ENCODE data around the gene TMEFF2.

The TMEFF2 gene

DNA sequence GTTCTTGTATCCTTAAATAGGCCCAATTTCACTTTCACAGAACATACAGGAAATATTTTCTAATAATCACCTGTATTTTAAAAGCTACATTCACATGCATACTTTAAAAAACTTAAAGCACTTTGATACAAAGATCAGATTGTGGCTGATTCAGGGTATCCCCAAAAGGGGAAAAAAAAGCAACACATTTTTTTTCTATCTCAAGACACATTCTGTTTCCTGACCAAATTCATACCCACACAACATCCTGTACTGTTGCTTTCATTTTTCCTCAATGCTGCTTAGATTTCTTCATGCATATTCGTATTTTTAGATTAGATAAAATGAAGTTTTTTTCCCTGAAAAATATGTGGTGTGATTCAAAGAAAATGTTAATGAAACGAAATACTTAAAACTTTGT lies 122.5 kb downstream of the TMEFF2 start:
- Mint-ChIP-seq H3K36me3 (no peaks in the 10 kb centered on the region), H3K9me3 (no peaks in the 10 kb centered on the region), H3K27ac (no peak overlapping the region), H3K27me3 (peaks cover 2% of the 10 kb centered on the region), H3K4me1 (peaks cover 23% of the 10 kb centered on the region), H3K4me3 (no peak overlapping the region)

DNA sequence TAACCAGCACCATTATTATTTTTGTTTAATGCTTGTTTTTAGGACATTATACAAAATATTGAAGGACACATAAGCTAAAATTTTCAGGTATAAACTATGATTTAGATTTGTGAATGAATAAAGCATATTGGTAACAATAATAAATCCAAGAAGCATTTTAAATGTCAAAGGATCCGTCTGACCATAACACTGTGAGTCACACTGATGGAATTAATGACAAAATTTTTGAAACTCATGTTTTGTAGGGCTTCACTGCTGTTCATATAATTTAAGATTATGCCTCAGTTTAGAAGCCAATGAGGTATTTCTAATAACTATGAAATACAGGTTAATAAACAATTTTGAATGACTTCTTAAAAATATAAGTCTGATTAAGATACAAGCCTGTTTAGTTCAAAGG lies 124.6 kb downstream of the TMEFF2 start:
- H3K4me3 Mint-ChIP-seq: no peak overlapping the region
- no peaks in the 10 kb centered on the region for H3K9me3 Mint-ChIP-seq
- no peak overlapping the region for H3K27ac Mint-ChIP-seq
- peaks cover 16% of the 10 kb centered on the region for H3K4me1 Mint-ChIP-seq
- peaks cover 6% of the 10 kb centered on the region for H3K27me3 Mint-ChIP-seq
- H3K36me3 Mint-ChIP-seq: no peaks in the 10 kb centered on the region

DNA sequence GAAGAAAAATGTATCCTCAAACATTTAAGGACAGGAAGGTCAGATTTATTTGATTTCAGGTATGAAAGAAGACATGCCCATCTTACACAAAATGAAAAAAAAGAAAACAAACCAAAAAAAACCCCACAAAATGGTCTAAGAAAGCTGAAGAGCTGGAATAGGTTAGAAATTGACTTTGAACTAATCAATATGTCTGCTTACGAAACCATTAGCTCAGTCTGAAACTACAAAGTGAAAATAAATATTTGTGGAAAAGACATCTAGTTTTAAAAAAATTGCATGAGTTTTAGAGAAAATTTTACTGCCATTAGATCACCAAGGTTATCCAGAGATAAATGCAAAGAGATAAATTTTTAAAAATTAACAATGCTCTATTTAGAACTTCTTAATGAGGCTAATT lies 125.3 kb downstream of the TMEFF2 start:
- no peaks in the 10 kb centered on the region for H3K36me3 Mint-ChIP-seq
- H3K27me3 Mint-ChIP-seq: peaks cover 10% of the 10 kb centered on the region
- H3K4me1 Mint-ChIP-seq: peaks cover 16% of the 10 kb centered on the region
- H3K4me3 Mint-ChIP-seq: no peak overlapping the region
- no peaks in the 10 kb centered on the region for H3K9me3 Mint-ChIP-seq
- H3K27ac Mint-ChIP-seq: no peak overlapping the region

DNA sequence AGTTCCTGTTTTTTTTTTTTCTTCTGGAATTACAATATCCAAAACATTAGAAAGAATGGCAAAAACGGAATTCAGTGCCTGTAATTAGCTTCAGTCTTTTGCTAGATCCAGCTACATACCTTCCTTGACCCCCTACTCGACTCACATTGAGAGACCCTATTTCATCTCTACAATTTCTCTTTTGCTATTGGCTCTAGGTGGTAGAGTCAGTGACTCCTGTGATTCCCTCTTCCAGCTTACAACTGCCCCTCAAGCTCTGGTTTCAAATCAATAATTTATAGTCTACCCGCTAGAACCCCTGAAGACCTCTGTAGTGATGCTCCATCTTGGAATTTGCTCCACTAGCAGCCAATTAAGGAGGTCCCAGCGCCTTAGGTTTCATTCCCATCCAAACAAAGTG lies 125.8 kb downstream of the TMEFF2 start:
- Mint-ChIP-seq H3K36me3 (no peaks in the 10 kb centered on the region), H3K9me3 (no peaks in the 10 kb centered on the region), H3K27me3 (peaks cover 13% of the 10 kb centered on the region), H3K4me1 (peaks cover 16% of the 10 kb centered on the region), H3K27ac (no peak overlapping the region), H3K4me3 (no peak overlapping the region)

DNA sequence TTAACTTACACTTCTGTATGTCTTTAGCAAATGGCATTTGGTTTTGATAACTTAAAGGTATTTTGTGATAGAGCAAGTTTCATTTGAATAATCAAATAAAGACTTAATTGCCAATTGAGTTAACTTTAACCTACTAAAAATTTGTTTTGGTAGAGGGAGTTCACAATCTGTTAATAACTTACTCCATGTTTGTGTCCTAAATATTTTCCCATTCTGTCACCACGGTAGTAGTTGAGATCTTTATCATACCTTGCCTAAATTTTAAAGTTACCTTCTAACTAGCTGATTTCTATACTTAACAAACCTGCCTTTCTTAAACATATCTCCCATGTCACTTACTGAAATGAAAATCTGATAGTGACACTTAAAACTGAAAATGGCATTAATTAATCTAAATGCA lies 127.1 kb downstream of the TMEFF2 start:
- no peak overlapping the region for H3K4me3 Mint-ChIP-seq
- H3K4me1 Mint-ChIP-seq: peaks cover 9% of the 10 kb centered on the region
- H3K27ac Mint-ChIP-seq: no peak overlapping the region

DNA sequence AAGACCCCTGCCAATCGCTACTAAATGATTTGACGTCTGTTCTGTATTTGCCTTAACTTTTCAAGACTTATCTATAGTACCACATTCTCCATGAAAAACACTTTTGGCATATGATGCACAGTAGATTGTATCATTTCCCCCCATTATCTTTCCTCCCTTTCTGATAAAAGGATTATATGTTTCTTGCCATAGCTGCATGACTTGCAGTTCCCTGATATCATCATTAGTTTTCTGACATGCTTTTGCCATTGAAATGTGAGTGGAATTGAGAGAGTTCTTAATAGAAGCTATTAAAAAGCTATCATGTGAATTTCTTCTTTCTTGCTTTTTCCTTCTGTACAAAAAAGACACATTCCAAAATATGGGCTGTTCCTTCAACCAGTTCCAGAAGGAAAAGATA lies 130.3 kb downstream of the TMEFF2 start:
- Mint-ChIP-seq H3K4me3 (no peak overlapping the region), H3K27me3 (peaks cover 17% of the 10 kb centered on the region), H3K4me1 (no peaks in the 10 kb centered on the region), H3K9me3 (no peaks in the 10 kb centered on the region), H3K27ac (no peak overlapping the region), H3K36me3 (no peaks in the 10 kb centered on the region)

More for the DNA sequence above, 127.1 kb downstream of the TMEFF2 start:
- no peaks in the 10 kb centered on the region for H3K9me3 Mint-ChIP-seq
- H3K36me3 Mint-ChIP-seq: no peaks in the 10 kb centered on the region
- peaks cover 17% of the 10 kb centered on the region for H3K27me3 Mint-ChIP-seq

DNA sequence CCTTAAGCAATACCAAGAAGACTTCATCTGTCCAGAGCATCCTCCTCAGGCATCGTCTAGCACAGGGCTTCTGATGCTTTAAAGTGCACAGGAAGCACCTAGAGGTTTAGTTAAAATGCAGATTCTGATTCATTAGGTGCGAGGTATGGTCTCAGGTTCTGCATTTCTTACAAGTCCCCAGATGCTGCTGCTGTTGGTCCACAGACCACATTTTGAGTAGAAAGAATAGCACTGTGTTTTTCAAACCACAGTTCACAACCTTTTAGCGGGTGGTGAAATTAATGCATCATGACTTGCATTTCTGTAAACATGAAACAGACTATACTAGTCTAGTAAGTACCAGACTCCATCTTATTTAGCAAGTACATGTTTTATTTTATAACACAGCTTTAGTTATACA lies 134.6 kb downstream of the TMEFF2 start:
- Mint-ChIP-seq H3K27ac (no peak overlapping the region), H3K4me1 (no peaks in the 10 kb centered on the region), H3K36me3 (no peaks in the 10 kb centered on the region), H3K27me3 (peaks cover 12% of the 10 kb centered on the region), H3K4me3 (no peak overlapping the region), H3K9me3 (no peaks in the 10 kb centered on the region)

DNA sequence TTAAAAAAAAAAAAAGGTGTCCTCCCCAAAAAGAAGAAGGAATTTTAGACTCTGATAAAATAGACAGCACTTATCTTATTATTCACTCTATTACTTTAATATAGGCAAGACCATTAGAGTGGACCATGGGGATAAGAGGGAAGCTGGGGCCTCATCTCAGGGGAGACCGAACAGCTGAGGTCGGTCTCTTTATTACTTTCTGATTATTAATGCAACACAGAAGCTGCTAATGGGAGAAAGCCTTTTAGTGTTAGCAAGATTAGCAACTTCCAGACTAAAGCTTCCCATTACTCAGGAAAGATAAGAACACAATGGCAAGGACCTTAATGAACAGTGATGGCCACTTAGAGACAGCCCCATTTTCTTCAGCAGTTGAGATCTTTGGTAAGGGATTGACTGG lies 135.5 kb downstream of the TMEFF2 start:
- H3K36me3 Mint-ChIP-seq: no peaks in the 10 kb centered on the region
- H3K27me3 Mint-ChIP-seq: peaks cover 8% of the 10 kb centered on the region
- no peak overlapping the region for H3K27ac Mint-ChIP-seq
- no peaks in the 10 kb centered on the region for H3K4me1 Mint-ChIP-seq
- no peak overlapping the region for H3K4me3 Mint-ChIP-seq
- no peaks in the 10 kb centered on the region for H3K9me3 Mint-ChIP-seq

DNA sequence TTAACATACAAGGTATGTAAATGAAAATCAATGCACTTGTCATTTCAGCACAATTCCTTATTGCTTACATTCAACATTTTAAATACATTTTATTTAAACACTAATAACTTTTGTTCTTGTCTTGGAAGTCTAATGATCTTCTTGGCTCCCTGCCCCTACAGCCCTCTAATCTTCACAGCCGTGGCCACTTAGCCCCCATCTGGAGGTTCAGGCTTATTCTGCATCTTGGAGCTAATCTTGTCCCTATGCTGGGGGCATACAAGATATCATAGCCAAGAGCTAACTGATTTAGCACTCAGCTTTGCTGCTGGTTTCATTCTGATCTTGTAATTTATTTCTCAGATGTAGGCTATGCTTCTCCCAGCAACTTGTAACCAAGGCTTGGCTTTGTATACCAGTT lies 140.8 kb downstream of the TMEFF2 start:
- Mint-ChIP-seq H3K27me3 (peaks cover 10% of the 10 kb centered on the region), H3K27ac (no peak overlapping the region), H3K4me1 (no peaks in the 10 kb centered on the region), H3K36me3 (no peaks in the 10 kb centered on the region), H3K4me3 (no peak overlapping the region), H3K9me3 (no peaks in the 10 kb centered on the region)

DNA sequence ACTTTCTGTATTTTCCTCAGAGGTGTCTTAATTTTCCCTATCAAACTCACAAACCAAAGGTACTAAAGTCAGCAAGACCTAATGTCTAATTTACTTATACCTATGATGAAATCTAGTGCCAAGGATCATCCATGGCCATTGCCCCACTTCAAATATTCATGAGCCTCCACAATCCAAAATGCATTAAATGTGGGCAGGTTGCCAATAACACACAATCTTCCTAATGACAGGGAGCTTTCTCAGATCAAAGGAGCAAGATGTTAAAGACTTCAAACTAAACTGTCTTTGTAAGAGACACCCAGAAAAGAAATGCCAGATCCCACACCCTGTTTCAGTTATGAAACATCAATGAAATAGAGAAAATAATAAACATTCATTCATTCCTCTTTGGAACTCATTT lies 143.2 kb downstream of the TMEFF2 start:
- H3K9me3 Mint-ChIP-seq: no peaks in the 10 kb centered on the region
- no peaks in the 10 kb centered on the region for H3K4me1 Mint-ChIP-seq
- H3K36me3 Mint-ChIP-seq: no peaks in the 10 kb centered on the region
- no peak overlapping the region for H3K27ac Mint-ChIP-seq
- H3K4me3 Mint-ChIP-seq: no peak overlapping the region
- peaks cover 10% of the 10 kb centered on the region for H3K27me3 Mint-ChIP-seq

DNA sequence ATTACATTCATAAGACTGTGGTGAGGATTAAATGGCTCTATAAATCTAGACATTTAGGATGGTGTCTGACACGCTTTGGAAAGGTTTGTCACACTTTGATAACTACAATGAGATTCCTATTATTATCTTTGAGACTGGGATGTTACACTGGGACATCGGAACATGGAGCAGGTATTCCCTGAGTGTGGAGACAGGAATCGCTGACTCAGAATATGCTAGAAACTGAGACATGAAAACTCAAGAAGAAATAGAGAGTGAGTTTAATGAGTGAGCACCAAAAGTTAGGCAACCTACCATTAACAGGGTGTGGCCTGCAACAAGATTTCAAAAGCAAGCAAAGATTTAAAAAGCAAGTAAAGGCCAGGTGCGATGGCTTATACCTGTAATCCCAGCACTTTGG lies 145.4 kb downstream of the TMEFF2 start:
- no peaks in the 10 kb centered on the region for H3K36me3 Mint-ChIP-seq
- H3K9me3 Mint-ChIP-seq: no peaks in the 10 kb centered on the region
- no peak overlapping the region for H3K4me3 Mint-ChIP-seq
- peaks cover 8% of the 10 kb centered on the region for H3K27me3 Mint-ChIP-seq
- H3K27ac Mint-ChIP-seq: no peak overlapping the region
- no peaks in the 10 kb centered on the region for H3K4me1 Mint-ChIP-seq

DNA sequence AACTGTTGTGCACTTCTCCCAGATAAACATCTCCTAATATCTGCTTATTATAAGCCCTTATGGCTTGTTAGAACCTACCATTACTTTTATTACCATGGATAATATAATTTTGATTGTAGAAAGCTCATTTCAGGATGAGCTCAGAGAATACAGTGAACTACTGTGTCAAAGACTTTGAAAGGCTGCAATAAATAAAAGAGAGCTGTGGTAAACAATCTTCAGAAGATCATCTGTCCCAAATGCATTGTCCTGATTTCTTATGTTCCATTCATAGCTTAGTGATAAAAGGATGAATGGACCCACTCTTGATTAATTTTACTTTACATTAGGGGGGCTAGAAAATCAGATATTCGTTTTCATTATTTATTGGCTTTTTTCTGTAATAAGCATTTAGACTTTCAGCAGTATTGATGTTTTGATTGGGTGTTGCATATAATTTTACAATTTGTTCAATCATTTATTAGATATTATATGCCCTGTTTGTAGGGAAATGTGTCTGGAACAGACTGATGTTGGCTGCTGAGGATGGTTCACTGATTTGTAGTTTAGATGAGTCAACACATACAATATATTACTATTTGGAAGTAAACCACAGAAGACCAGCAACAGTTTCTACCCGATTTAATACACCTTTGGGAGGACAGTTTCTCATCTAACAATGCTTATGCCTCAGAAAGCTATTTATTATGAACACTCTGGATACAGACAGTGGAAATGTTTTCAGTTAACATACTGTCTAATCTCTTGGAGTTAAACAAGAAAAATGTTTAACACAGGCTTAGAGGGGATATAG lies 147.2 kb downstream of the TMEFF2 start:
- no peaks in the 10 kb centered on the region for H3K4me1 Mint-ChIP-seq
- no peaks in the 10 kb centered on the region for H3K36me3 Mint-ChIP-seq
- H3K27ac Mint-ChIP-seq: no peak overlapping the region
- peaks cover 4% of the 10 kb centered on the region for H3K27me3 Mint-ChIP-seq
- no peaks in the 10 kb centered on the region for H3K9me3 Mint-ChIP-seq
- no peak overlapping the region for H3K4me3 Mint-ChIP-seq

DNA sequence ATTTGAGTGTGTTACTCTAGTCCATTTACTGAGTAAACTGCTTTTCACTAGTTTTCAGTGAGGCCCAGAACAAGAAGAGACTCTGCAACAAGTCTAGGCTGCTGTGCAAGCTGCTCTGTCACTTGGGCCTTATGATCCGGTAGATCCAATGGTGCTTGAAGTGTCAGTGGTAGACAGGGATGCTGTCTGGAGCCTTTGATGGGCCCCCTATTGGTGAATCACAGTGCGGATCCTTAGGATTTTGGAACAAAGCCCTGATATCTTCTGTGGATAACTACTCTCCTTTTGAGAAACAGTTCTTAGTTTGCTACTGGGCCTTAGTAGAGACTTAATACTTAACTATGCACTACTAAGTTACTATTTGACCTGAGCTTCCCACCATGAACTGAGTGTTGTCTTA lies 150.2 kb downstream of the TMEFF2 start:
- H3K27ac Mint-ChIP-seq: no peak overlapping the region
- no peaks in the 10 kb centered on the region for H3K4me1 Mint-ChIP-seq
- no peak overlapping the region for H3K4me3 Mint-ChIP-seq
- no peaks in the 10 kb centered on the region for H3K36me3 Mint-ChIP-seq
- H3K9me3 Mint-ChIP-seq: no peaks in the 10 kb centered on the region
- H3K27me3 Mint-ChIP-seq: peaks cover 2% of the 10 kb centered on the region

DNA sequence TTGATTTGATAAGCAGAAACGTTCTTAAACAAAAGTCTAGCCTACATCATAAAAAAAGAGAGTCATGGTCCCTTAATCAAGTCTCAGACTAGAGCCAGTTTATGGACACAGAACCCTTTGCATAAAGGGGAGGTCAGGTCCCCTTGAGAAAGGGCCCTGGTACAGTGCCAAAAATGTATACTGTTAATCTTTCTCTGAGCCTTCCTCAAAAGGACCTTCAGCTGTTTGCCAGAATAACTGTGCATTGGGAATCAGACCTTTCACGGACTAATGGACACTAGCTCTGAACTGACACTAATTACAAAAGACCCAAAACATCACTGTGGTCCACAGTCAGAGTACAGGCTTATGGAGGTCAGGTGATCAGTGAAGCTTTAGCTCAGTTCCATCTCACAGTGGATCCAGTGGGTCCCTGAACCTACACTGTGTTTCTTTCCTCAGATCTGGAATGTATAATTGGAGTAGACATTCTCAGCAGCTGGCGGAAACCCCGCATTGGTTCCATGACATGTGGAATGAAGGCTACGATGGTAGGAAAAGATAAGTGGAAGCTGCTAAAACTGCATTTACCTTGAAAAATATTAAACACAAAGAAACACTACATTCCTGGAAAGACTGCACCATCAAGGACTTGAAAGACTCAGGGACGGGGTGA lies 151.4 kb downstream of the TMEFF2 start:
- Mint-ChIP-seq H3K9me3 (no peaks in the 10 kb centered on the region), H3K36me3 (no peaks in the 10 kb centered on the region), H3K4me3 (no peak overlapping the region), H3K4me1 (no peaks in the 10 kb centered on the region), H3K27me3 (peaks cover 2% of the 10 kb centered on the region), H3K27ac (no peak overlapping the region)

DNA sequence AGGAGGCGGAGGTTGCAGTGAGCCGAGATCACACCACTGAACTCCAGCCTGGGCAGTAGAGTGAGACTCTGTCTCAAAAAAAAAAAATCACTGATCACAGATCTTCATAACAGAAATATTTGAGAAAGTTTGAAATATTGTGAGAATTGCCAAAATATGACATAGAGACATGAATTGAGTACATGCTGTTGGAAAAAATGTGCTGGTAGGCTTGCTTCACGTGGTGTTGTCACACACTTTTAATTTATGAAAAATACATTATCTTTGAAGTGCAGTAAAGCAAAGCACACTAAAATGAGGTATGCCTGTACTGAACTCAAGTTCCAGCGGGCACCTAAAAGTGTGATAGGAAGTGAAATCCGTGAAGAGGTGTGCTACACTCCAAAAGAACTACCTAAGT lies 152.6 kb downstream of the TMEFF2 start:
- Mint-ChIP-seq H3K27me3 (peaks cover 2% of the 10 kb centered on the region), H3K9me3 (no peaks in the 10 kb centered on the region), H3K36me3 (no peaks in the 10 kb centered on the region), H3K27ac (no peak overlapping the region), H3K4me1 (no peaks in the 10 kb centered on the region), H3K4me3 (no peak overlapping the region)

DNA sequence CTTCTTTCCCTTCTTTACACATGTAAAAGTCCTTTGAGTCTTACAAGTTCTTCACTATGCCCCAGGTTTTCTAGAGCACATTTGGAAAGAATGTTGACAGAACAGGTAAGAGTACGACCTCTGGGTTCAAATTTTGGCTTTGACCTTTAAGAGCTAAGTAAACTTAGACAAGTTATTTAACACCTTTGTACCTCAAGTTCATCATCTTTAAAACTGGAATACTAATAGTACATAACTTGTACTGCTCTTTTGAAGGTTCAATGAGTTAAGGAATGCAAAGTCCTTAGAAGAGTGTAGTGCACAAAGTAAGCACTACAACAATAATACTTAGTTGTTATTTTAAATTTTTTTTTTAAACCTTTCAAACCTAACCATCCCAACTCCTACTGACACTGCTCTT lies 156.6 kb downstream of the TMEFF2 start:
- Mint-ChIP-seq H3K27me3 (peaks cover 2% of the 10 kb centered on the region), H3K36me3 (no peaks in the 10 kb centered on the region), H3K4me3 (no peak overlapping the region), H3K4me1 (no peaks in the 10 kb centered on the region), H3K9me3 (no peaks in the 10 kb centered on the region), H3K27ac (no peak overlapping the region)
